Measurements from ENCODE around the gene GNA15. TPM values are rescaled to one million over a fixed set of nuclear protein-coding genes. Genes with fewer than 3 reads are reported as not detected.

Gene GNA15
- total and polyA plus RNA-seq, 2 of the 8 experiments (the other 6 are each of a cell fraction or from before 2014, with no cell fraction given), result 0.26 to 0.45 TPM

GRCh38 chr19:3107658-3108057, 28.2 kb upstream of the GNA15 start (continued):
- TF ChIP-seq CTCF (IDR thresholded peaks at IDR 0.05; ENCODE audit: control extremely low read depth in 1 of 3, insufficient read depth in 1 of 3, low read depth in 1 of 3, low read length in 3 of 3) (no peak), TAF1 (IDR thresholded peaks at IDR 0.05; ENCODE audit: low read depth, low read length) (no peak), SP2 (IDR thresholded peaks at IDR 0.05; ENCODE audit: low read length) (no peak), TCF12 (IDR thresholded peaks at IDR 0.05; ENCODE audit: low read depth, low read length) (no peak), CTBP2 (IDR thresholded peaks at IDR 0.05; ENCODE audit: borderline replicate concordance, insufficient read depth, insufficient read length, low read length) (no peak), NANOG (IDR thresholded peaks at IDR 0.05; ENCODE audit: insufficient read depth, low read depth, low read length, poor library complexity, severe bottlenecking) (no peak), GTF2F1 (IDR thresholded peaks at IDR 0.05; ENCODE audit: borderline replicate concordance, low read depth, low read length) (no peak)
